Liver (tissue), 3 donors: ENCODE results near the gene RGL1.

Experiments used
- ATF3 ChIP-seq: IDR thresholded peaks from 2 replicates; pipeline ENCODE4 v1.6.1; 2016; ENCODE audit warnings: antibody characterized with exemption
- CTCF ChIP-seq: fragments of 150-350 bp; IDR thresholded peaks from 2 replicates; pipeline ENCODE4 v1.5.1; 2017; ENCODE audit warnings: improper control_type of control experiment, low read depth, low read length; ENCODE audit not compliant: missing input control
- HNF4A ChIP-seq, 2 donors: conservative IDR thresholded peaks; 2 replicates each; pipeline ENCODE4 v1.6.1; 2016; ENCODE audit warnings: antibody characterized with exemption in 2 of 2, mild to moderate bottlenecking in 2 of 2
- RAD21 ChIP-seq, 2 donors: IDR thresholded peaks; 2 replicates each; pipeline ENCODE4 v1.6.1; 2016; ENCODE audit warnings: antibody characterized with exemption in 2 of 2, mild to moderate bottlenecking in 2 of 2
- TAF1 ChIP-seq: conservative IDR thresholded peaks from 2 replicates; pipeline ENCODE4 v1.6.1; 2016; ENCODE audit warnings: antibody characterized with exemption, mild to moderate bottlenecking
- YY1 ChIP-seq: IDR thresholded peaks from 2 replicates; pipeline ENCODE4 v1.6.1; 2016; ENCODE audit warnings: antibody characterized with exemption, mild to moderate bottlenecking
- donor health status: healthy.
- donor health status: healthy.

DNA sequence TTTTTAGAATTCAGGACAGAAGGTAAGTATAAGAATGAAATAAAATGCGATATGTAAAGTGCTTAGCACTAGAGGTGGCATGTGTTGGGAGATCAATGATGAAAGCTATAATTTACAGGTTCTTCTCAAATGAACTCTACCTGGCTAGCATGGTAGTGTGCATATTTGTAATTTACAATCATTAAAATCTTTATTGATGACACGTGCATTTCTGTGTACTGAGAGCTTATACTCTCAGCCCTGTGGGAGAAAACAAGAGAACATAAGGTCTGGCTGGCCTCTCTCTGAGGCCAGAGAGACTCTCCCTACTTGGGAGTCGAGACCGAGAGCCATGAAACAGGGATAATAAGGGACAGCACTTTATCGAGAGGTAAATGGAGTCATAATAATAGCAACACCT, 156.2 kb downstream of the RGL1 start:
- no peak for TF ChIP-seq HNF4A (conservative IDR thresholded peaks at IDR 0.05)
- no peak for TF ChIP-seq RAD21 (IDR thresholded peaks at IDR 0.05)
- TF ChIP-seq CTCF, result no peak
- TF ChIP-seq YY1, result no peak
- TF ChIP-seq ATF3, result no peak
- TF ChIP-seq TAF1, result no peak
